Measurements from ENCODE around the gene INPP4A.

The INPP4A gene

DNA sequence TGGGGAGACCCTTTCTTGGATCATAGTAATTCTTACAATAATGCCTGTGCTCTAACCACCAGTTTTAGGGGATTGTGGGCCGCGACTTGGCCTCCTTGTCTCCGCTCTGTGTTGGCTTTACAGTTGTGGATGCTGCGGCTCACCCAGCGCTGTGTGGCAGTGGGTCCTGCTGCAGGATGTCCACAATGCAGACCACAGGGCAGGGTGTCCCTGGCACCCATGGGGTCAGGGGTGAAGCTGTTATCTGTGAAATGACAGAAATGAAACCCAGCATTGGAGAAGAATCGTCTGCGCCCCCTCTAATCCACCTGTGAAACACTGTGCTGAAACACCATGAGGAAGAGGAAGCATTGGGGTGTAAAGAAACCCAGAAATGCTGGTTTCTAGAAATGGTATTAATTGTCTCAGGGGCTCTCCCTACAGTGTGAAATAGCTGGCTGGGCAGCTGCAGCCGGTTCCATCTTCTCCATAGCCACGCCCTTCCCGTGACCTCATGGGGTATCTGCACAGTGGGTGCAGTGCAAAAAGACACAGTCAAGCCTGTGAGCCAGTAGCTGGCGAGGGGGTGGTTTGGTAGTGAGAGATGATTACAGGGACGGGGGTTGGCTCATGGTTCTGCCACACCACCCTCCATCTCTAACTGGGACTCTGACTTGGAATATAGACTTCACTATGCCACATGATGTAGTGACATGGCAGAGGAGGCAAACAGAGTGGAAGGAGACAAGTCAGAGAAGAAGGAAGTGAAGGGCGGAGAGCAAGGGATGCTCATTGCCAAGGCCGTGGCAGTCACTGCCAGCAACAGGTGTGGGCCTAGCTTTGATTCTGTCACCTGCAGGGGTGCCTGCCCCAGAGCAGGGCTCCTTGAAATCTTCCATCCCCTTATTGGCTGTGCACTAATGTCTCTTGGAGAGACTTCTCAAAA is 16.2 kb downstream of the INPP4A start:
- DNase-seq (ENCODE audit: low read depth), result peak; percentile 73

DNA sequence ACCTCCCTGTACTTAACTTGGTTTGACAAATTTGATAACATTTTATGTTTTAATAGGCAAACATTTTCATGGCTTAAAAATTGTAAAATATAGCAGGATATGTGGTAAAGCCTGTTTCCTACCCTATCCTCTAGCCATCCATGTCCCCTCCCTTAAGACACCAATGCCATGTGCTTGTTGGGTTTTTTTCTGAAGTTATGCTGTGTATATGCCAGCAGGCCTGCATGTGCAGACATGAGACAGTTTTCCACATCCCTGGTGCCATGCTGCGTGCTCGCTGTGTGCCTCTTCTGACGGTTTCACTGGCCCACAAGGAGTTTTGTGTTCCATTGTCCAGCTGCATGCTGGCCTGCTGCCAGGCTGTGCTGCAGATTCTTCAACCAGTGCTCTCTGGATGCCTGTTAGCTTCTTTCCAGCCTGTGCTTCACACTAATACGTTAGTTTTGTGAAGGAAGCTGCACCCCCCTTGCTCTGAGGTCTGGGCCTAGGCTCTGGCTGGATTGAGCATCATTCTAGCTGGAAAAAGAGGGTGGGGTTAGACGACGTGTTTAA is 16.9 kb downstream of the INPP4A start:
- DNase-seq (ENCODE audit: low read depth), result no peak

GRCh38 chr2:98463081-98463481 is 18.4 kb downstream of the INPP4A start:
- no peak for DNase-seq (ENCODE audit: low read depth)

- DNase-seq (ENCODE audit: low read depth), result no peak
Observed at GRCh38 chr2:98463551-98463971, 18.9 kb downstream of the INPP4A start.

GRCh38 chr2:98463988-98464771 is 19.5 kb downstream of the INPP4A start:
- DNase-seq (ENCODE audit: low read depth), result no peak

- DNase-seq (ENCODE audit: low read depth), result no peak
Observed at GRCh38 chr2:98464772-98465310, 20.2 kb downstream of the INPP4A start.

- no peak for DNase-seq (ENCODE audit: low read depth)
Observed at GRCh38 chr2:98465456-98466226, 21.0 kb downstream of the INPP4A start.

DNA sequence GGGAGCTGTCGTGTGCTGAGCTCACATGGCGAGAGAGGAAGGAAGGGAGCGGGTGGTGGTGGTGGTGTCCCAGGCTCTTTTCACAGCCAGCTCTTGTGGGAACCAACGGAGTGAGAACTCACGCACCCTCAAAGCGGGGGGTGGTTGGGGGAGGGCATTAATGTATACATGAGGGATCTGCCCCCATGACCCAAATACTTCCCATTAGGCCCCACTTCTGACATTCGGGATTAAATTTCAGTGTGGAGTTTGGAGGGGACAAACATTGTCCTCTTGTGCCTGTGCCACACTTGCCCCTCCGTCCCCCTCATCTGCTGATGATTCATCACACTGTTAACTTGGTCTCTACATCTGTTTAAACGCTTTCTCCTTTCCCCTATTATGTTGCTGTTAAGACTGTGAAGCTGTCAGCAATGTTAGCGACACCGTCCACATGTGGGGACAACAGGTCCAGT is 22.5 kb downstream of the INPP4A start:
- no peak for DNase-seq (ENCODE audit: low read depth)

DNA sequence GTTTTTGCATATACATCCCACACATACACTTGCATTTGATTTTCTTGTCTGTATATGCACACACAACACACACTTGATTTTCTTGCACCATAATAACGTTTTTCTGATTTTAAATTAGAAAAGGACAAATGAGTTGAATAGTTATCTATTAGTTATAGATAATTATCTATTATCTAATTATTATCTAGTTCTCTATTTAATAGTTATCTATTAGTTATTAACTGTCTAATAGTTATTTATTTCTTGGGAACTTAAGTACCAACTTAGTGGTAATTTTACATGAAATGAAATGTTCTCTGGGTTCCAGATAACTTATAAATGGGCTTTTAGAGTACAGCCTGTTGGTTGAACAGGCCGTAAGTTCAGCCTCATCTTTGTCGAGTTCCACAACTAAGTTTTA is 23.0 kb downstream of the INPP4A start:
- DNase-seq (ENCODE audit: low read depth), result no peak

DNA sequence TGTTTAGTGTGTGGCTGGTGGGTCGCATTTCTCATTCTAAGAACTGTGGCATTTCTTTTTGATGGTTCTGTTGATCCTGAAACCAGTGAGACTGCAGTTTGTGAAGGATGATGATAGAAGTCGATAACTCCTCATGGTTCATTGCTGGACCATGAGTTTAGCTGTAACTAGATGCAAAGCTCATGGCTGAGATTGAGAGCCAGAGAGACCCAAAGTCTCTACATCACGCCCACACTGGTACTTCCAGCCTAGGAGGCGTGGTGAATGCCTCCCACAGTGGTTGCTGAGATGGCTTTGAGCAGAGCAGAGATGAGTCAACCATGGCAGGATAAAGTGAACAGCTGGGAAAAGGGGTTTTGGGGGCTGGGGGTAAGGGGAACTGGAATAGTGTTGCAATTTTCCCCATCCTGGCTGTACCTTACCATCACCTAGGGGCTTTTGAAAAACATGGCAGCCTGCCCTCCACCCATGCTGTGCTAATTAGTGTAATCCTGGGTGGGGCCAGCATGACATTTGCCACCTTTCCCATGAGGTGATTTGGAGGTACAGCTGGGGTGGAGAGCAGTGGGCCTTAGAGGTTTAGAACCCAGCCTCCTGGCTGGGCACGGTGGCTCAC is 24.1 kb downstream of the INPP4A start:
- DNase-seq (ENCODE audit: low read depth), result no peak

- no peak for DNase-seq (ENCODE audit: low read depth)
Observed at GRCh38 chr2:98469862-98470544, 25.3 kb downstream of the INPP4A start.

GRCh38 chr2:98470851-98471255 is 26.2 kb downstream of the INPP4A start:
- DNase-seq (ENCODE audit: low read depth), result no peak

DNA sequence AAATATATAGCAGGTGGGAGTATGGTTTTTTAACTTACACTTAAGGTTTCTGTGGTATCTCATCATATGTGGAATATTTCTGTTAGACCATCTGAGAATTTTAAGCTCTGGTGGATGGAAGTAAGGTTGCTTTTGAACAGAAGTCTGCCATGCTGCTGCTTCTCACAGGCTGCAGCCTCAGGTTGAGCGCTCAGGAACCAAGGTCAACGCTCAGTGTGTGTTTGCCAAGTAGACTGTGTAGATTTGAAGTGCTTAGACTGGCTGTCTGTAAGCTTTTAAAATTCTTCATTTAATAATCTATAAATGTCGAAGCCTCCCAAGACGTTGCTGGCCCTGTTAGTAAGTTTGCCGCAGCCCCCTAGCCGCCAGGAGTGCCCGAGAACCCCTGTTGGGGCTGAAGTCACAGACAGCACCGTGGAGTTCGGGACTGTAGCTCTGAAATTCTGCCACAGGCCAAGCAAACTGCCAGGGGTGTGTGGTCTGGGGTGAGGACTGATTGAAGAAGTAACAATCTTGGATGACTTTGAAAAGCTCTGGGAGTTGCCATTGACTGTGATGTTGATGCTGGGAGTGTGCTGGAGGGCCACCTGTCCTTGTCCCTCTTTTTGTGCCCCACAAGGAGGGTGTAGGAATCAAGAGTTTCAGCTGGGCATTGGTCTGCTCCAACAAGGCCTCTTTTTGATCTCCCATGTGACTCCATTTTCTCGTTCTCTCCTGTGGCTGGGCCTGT is 26.9 kb downstream of the INPP4A start:
- DNase-seq (ENCODE audit: low read depth), result no peak

DNA sequence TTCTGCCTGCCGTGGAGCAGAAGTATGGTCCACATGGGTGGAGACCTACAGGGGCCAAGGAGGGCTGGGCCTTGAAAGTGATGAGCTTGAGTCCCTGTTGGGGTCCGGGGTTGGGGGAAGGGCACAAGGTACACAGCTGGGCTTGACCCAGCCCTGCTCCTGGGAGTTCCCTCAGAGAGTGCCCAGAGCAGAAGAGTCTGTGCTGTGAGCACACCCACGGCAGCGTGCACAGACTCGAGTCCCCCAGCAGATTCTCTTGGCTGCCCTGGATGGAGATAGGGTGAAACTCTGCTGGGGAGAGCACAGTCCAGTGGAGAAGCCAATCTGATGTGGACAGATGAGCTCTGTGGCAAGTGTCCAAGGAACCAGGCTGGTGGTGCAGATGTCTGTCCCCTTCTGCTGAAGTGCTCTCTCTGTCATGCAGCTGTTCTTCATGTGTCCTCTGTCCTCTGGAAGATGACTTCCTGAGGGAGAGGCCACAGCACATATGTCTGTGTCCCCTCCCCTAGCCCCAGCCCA is 27.5 kb downstream of the INPP4A start:
- DNase-seq (ENCODE audit: low read depth), result no peak

DNA sequence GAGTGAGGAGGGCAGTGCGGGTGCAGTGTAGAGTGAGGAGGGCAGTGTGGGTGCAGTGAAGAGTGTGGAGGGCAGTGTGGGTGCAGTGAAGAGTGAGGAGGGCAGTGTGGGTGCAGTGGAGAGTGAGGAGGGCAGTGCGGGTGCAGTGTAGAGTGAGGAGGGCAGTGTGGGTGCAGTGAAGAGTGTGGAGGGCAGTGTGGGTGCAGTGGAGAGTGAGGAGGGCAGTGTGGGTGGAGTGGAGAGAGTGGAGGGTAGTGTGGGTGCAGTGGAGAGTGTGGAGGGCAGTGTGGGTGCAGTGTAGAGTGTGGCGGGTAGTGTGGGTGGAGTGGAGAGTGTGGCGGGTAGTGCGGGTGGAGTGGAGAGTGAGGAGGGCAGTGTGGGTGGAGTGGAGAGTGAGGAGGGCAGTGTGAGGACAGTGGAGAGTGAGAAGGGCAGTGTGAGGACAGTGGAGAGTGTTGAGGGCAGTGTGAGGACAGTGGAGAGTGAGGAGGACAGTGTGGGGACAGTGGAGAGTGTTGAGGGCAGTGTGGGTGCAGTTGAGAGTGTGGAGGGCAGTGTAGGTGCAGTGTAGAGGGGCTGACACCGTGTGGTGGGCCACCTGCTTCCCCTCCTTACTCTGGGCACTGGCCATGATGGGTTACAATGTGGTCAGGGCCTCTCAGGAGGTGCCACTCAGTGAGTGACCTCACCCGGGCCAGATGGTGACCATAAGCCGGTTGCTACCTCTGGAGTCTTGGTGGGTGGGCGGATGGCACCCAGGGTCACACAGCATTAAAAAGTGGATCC is 28.5 kb downstream of the INPP4A start:
- no peak for DNase-seq (ENCODE audit: low read depth)

- no peak for DNase-seq (ENCODE audit: low read depth)
Observed at GRCh38 chr2:98473995-98474780, 29.5 kb downstream of the INPP4A start.

- DNase-seq (ENCODE audit: low read depth), result no peak
Observed at GRCh38 chr2:98474979-98475632, 30.4 kb downstream of the INPP4A start.
